Measurements from ENCODE around the gene PTPRK. TPM values are rescaled to one million over a fixed set of nuclear protein-coding genes. Genes with fewer than 3 reads are reported as not detected.

The PTPRK gene
- polyA plus RNA-seq, 3 donors, result 3.1 to 18.6 (median 11.3) TPM

DNA sequence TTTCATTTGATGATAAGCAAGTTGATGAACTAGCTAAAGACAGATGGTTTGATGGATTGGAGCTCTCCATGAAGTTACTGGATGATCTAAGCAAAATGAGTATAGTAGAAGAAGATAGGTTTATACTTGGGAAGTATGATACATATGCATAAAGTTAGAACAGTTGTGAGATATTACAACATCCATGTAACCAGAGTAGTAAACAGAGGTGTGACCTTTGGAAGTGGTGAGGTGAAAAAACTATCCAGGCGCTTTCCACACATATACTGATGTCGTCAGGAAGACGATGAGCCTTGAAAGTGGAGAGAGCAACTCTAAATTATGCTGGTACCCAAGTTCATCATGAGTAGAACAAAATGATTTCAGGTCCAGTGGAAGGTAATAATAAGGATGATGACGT, 271.0 kb downstream of the PTPRK start:
- WGBS, 3 donors, result 97 to 99% (median 98%) methylated on average over 4 of the region's 4 CpGs
- H3K27ac ChIP-seq (ENCODE audit: low read depth, low read length), result no peak overlapping the region

DNA sequence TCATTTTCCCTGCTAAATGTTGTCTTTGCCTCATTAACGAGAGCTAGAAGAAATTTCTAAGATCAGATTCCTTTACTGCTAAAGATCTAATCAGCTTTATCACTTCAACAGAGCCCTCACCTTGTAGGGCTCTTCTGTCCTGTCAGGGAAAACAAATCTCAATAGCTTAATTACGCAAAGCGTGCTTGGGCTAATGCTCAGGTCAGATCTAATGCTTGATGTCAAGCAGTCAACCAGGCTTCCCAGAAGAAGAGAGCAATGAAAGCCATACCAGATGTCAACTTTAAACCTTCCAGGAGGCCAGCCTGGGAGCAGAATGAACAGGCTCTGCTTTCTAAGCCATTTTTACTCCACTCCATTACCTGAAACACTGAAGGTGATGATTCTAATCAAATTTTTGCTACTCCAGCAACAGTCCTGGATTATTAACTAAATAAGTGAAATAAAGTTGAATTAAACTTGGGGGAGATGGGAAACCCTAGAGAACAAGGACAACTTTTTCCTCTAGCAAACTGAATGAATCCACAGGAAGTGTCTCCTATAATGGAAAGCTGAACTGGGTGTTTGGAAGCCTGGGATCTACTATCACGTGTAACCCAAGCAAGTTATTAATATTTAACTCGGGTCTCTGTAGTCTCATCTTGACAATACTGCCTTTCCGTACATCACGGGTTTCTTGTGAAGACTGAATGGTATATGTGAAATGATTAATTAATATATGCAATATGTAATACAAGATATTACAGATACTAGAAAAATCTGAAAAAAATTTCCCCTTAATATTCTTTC, 273.7 kb downstream of the PTPRK start:
- WGBS, 3 donors, result 77 to 93% (median 91%) methylated on average over 7 of the region's 7 CpGs
- H3K27ac ChIP-seq (ENCODE audit: low read depth, low read length), result no peak overlapping the region

DNA sequence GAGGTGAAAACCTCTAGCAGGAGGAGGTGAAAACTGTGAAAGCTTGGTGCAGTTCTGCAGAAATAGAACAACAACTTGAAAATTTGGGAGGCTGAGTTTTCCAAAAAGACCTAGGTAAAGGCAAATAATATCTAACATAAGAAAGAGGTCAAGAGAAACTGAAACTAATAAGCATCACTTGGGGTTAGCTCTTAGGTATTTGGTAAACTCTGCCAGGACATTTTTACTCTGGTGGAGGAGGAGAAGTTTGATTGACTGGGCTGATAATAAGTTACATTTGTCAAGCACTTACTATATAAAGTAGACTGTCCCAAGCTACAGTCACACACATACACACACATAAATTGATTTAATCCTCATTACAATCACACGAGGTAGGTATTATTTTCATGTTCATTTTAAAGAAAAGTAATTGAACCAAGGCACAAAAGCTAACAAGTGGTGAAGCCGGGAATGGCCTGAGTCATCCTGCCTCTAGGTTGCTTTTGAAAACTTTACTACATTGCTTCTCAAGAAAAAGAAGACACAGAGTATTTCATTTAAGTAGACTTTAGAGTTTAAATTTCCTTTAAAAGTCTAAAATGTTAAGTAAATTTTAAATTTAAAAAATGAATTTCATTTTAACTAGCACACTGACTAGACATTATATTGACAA, 275.5 kb downstream of the PTPRK start:
- H3K27ac ChIP-seq (ENCODE audit: low read depth, low read length), result no peak overlapping the region
- 80 to 85% (median 84%) methylated on average over 2 of the region's 2 CpGs for WGBS, 3 donors

DNA sequence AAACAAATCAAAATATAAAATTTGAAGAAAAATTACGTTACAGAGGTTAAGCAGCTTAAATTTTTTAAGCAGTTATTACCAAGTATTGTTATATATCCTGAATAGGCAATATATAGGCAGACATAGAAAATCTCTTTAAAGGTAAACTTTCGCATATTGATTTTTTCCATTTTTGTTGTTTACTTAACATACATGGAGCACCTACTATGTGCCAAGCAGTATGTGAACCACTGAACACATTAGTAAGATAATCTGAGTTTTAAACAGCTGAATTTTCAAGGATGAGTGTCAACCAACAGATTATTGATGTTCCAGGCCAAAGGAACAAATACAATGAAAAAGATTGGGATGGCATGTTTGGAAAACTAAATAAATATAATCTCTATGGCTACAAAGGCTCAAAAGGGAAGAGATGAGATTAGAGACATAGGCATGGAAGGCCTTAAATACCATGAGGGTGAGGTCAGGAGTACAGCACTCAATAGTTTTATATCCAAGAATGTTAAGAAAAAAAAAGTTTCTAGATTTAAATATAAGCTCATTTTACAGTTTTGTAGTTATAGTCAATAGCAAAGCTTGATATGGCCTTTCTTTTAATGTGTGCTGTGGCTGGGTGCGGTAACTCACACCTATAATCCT, 277.5 kb downstream of the PTPRK start:
- H3K27ac ChIP-seq (ENCODE audit: low read depth, low read length), result no peak overlapping the region
- WGBS, 3 donors, result 95 to 99% (median 99%) methylated on average over 3 of the region's 3 CpGs

DNA sequence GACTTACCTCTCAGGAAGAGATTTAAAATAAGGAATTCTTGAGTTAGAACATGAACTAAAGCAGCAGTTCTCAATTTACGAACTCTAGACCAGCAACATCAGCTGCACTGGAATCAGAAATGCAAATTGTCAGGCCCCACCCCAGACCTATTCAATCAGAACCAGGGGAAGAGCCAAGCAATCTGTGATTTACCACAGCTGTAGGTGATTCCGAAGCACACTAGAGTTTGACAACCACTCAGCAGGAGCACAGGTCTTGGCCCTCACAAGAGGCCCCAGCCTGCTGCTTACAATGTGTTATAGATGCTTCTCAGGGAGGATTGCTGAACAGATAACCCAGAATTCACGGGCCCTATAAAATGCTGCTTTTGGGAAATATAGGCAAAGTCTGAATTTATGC, 279.2 kb downstream of the PTPRK start:
- no peak overlapping the region for H3K27ac ChIP-seq (ENCODE audit: low read depth, low read length)
- WGBS, 3 donors, result 74 to 93% (median 74%) methylated on average over 3 of the region's 3 CpGs

DNA sequence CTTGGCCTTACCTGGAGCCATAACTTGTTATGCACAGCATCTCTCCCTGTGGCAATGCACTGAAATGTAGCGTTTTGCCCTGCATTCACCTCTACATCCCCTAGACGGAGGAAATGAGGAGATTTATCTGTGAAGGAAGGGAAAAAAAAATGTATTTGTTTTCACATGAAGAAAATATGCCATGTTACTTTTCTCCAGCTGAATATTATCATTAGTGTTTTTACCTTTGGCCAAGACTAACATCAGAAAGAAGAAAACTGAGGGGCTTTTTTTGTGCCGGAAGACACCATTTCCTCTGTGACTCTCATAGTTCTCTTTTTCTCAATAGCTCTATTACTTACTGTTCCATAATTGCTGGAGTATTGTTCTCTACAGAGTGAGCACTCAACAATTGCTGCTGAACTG, 280.4 kb downstream of the PTPRK start:
- 35 to 76% (median 38%) methylated on average over 3 of the region's 3 CpGs for WGBS, 3 donors
- H3K27ac ChIP-seq (ENCODE audit: low read depth, low read length), result no peak overlapping the region

DNA sequence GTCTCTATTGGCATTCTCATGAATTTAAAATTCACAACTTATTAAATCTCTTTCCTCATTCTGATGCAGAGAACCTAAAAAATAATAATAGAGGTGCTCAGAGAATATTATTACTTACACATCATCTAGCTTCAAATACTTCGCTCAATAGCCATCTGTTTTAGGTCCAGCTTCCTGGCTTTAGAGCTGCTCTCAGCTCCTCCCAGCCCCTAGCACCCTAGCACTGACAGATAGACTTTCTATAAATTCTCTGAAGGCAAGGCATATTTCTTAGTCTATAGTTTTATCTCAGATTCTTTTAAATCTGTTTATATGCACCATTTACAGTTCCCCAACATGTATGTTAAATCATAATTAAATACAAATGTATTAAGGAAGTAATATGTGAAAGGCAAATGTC, 281.3 kb downstream of the PTPRK start:
- H3K27ac ChIP-seq (ENCODE audit: low read depth, low read length), result no peak overlapping the region
- WGBS, 3 donors, result 68 to 76% (median 76%) methylated on average over 1 of the region's 1 CpG

DNA sequence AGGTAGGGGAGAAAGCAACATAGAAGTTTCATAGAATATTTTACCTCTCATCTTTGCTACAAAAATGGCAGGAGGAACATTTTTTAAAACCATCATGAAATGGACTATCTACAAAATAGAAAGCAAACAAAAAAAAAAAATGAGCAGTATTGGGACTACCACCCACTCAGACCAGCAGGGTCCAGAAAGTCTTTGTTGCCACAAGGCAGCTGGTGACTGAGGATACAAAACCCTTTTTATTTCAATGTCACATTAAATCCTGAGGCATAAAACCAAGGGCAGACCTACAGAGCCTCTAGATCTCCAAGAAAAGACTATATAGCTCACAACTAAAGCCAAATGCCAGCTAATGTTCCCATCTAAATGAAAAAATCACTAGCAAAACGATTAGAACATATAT, 282.2 kb downstream of the PTPRK start:
- no peak overlapping the region for H3K27ac ChIP-seq (ENCODE audit: low read depth, low read length)
- 59 to 75% (median 75%) methylated on average over 1 of the region's 1 CpG for WGBS, 3 donors

DNA sequence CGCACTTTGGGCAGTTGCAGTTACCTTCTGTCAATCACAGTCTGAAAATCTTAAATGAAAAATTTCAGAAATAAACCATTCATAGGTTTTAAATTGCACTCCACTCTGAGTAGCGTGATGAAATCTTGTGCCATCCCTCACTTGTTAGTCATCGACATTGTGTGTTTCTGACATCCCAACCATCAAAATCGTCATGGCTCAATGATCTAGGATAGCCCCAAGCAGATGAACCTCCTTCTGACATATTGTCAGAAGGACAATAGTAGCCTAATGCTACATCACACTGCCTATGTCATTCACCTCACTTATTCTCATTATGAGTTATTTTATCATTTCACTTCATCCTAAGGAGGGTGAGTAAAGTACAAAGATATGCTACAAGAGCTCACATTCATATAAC, 284.8 kb downstream of the PTPRK start:
- WGBS, 3 donors, result 88 to 96% (median 92%) methylated on average over 4 of the region's 4 CpGs
- H3K27ac ChIP-seq (ENCODE audit: low read depth, low read length), result no peak overlapping the region

DNA sequence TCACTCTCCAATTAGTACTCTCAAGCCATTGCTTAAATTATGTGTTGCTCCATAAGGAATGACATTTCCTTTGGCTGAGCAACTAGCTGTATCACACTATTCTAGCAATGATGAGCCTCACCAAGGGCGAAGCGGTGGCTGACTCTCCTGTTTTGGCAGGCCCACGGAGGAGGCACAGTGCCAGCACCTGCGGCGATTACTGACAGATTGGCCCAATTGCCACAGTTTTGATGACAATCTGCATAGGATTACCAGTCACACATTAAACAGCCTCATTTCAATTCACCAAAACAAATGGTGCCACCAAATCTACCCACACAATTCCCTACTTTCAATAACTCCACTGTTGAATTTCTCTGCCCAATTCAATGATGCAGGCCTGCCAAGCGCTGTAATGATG, 286.9 kb downstream of the PTPRK start:
- H3K27ac ChIP-seq (ENCODE audit: low read depth, low read length), result no peak overlapping the region
- WGBS, 3 donors, result 80 to 97% (median 95%) methylated on average over 6 of the region's 6 CpGs

DNA sequence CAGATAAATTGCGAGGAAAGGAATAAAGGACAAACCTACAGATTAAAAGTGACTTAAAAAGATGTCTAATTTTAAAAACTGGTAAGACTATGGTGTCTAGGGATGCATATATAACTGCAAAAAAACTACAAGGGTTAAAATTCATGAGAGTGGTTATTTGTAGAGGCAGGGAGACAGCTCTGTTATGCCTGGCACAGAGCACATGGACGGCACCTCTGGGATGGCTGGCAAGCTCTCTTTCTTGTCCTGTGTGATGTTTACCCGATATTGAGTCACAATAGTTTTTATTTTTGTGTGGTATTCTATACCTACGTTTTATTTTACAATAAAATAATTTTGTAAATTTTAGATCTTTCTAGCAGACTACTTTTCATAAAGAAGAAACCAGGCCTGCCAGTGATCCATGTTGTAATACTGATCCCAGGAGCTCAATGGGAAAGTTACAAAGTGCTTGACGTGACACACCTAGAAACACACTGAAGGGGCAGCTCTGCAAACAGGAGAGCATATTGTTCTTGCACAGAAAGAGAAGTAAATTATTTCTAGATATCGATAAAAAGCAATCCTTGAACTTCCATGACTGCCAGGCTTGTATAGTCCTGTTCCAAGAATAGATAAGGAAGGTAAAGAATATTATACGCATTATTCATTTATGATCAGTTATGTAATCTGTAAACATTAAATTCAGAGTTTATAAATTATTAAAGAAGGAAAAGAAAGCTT, 290.0 kb downstream of the PTPRK start:
- no peak overlapping the region for H3K27ac ChIP-seq (ENCODE audit: low read depth, low read length)
- 45 to 90% (median 89%) methylated on average over 7 of the region's 7 CpGs for WGBS, 3 donors

DNA sequence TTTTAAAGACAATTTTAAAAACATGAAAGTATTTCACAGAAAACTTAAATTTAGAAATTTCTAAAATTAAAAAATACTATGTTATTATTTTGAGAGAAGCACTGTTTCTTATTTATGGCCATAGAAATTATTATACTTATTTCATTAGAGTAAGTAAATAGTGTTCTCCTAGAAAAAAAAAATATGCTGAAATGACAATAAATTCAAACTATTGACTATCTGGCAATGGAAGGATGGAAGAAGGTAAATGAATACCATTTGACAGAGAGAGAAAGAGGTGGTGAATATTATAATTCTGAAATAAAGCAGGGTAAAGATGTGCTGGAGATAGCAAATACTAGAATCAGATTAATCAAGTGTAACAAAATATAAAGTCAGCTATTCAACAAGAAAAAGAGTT, 294.8 kb downstream of the PTPRK start:
- no peak overlapping the region for H3K27ac ChIP-seq (ENCODE audit: low read depth, low read length)

DNA sequence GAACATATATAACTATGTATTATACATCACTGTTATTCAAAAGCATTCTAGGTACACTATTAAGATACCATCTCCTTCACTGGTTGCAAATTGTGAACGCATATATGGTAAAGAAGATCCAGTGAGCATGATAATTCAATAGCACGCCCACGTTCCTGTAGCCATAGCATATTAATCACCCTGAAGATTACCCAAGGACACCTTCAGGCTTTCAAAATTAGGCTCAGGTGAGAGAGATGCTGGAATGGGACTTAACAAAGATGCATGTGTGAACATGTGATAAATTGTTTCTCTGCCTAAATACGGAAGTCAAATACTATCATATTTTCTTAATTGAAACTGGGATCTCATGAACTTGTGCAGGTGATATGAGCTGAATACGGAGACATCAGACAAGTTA, 303.5 kb downstream of the PTPRK start:
- H3K27ac ChIP-seq (ENCODE audit: low read depth, low read length), result no peak overlapping the region
- WGBS, 3 donors, result 94 to 96% (median 94%) methylated on average over 5 of the region's 5 CpGs

DNA sequence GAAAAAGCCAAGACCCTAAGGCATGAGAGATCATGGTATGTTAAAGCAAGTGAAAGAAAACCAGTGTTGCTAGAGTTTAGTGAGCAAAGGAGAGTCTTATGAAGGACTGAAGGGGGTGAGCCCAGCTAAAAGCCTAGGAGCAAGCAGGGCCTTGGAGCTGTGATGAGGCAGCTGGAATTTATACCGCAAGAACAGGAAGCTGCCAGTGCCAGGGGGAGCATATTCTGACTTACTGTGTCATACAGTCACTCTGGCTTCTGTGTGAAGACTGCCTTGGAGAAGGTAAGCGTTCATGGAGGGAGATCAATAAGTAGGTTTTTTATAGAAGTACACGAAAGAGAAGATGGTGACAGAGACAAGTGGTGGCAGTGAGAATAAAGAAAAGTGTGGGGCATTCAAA, 310.6 kb downstream of the PTPRK start:
- H3K27ac ChIP-seq (ENCODE audit: low read depth, low read length), result no peak overlapping the region
- WGBS, 3 donors, result 65 to 83% (median 76%) methylated on average over 3 of the region's 3 CpGs

DNA sequence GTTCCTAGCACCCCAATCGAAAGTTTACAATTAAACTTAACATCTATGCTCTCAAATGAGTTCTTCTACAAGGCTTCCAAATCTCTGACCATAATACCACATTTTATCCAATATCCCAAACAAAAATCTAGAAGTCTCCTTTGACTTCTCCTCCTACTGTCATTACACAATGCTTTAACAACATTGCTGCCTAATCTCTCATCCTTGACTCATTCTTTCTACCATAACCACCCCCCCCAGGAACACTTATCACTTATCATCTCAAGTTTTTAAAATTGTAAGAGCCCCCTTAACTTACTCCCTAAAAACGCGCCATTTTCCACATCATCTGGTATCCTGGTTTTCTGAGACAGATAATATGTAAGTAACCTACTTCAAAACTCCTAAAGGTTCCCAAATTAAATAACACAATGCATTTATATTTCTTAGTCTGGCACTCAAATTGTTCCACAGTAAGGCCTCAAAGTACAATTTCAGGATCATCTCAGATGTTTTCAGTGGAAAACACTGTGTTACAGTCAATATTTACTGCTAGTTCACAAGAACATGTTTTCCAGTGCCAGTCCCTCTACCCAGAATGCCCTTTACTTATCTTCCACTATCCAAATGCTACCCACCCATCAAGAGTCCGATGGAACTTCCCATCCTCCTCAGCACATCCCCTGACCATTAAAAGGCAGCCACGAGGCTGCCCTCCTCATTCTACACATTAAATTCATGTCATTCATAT, 311.4 kb downstream of the PTPRK start:
- H3K27ac ChIP-seq (ENCODE audit: low read depth, low read length), result no peak overlapping the region
- WGBS, 3 donors, result 70 to 91% (median 78%) methylated on average over 5 of the region's 5 CpGs

DNA sequence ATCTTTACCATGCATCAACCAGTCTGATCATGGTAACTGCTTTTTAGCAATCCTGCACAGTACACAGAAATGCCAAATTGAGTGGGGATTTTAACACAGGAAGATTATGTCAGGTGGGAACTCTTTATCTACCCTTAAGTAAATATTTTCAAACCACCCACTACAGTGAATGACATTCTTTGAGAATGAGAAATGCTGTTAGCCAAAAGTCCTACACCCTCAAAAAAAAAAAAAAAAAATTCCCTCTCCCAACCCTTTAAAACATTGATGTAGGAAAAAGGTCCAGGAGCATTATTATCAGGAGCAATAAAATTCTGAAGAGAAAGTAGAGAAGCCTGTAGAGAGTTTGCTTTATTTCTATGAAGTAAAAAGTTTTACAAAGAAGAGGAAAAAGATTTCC, 312.3 kb downstream of the PTPRK start:
- H3K27ac ChIP-seq (ENCODE audit: low read depth, low read length), result no peak overlapping the region

DNA sequence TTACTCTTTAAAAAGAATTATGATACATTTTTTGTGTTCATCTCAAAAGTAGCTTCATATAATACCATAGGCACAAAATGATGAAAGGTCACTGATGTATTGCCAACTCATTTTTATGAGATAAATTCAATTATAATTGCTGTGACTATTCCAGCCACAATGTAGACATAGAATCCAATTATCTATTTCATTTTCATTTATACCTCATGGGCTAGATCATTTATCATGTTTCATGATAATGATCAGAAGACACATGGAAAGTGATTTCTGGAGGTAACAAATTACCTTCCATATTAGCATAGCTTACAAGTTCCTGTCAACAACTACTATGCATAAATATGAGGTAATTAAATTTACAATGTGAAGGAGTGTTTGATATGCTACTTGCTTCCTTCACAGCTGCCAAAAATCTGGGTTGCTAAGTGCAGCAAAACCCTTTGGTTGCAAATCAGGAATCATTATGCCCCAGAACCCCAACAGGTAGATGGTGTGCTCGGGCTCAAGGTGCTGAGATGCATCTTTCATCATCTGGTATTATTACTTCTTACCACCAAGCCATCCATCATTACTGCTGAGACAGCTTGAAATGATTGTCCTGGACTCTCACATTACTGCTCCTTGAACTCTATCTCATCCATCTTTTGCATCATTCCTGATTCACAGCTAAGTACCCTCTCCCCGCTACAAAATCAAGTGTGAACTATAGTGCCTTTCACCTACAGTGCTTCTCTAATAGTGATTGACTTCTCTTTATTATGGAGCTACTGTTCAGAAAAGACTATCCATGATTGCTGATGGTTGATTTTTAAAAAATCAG, 313.6 kb downstream of the PTPRK start:
- 84 to 98% (median 93%) methylated on average over 2 of the region's 2 CpGs for WGBS, 3 donors
- H3K27ac ChIP-seq (ENCODE audit: low read depth, low read length), result no peak overlapping the region

DNA sequence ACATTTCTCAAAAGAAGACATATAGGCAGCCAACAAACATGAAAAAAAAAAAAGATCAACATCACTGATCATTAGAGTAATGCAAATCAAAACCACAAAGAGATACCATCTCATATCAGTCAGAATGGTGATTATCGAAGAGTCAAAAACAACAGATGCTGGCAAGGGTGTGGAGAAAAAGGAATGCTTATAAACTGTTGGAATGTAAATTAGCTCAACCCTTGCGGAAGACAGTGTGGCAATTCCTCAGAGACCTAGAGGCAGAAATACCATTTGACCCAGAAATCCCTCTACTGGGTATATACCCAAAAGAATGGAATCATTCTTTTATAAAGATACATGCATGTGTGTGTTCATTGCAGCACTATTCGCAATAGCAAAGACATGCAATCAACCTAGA, 315.8 kb downstream of the PTPRK start:
- WGBS, 3 donors, result 80 to 97% (median 88%) methylated on average over 3 of the region's 3 CpGs
- no peak overlapping the region for H3K27ac ChIP-seq (ENCODE audit: low read depth, low read length)

All from adipose tissue (tissue), 3 donors.